GM12892 (cell line): ENCODE measurements around the gene CDK5.
A peak's percentile ranks its signal among the peaks of the same experiment; 100 is the strongest.

Experiments
- DNase-seq: peaks from one replicate; pipeline ENCODE4 v3.0.0; 2011; ENCODE audit not compliant: insufficient read length
- FAIRE-seq: peaks from 2 replicates; lab custom pipeline; 2011; peaks lifted over from hg19 to GRCh38; lab: Jason Lieb, UNC
- POLR2A ChIP-seq: IDR thresholded peaks from 2 replicates; pipeline ENCODE4 v1.6.1; 2011; ENCODE audit warnings: low read depth, low read length, control low read depth
- POLR2AphosphoS5 ChIP-seq: IDR thresholded peaks from 2 replicates; pipeline ENCODE4 v1.6.1; 2011; ENCODE audit warnings: low read depth, low read length, control low read depth
- TAF1 ChIP-seq: IDR thresholded peaks from 2 replicates; pipeline ENCODE4 v1.6.1; 2011; ENCODE audit warnings: low read depth, mild to moderate bottlenecking, control low read depth, low read length, borderline replicate concordance

The CDK5 gene

DNA sequence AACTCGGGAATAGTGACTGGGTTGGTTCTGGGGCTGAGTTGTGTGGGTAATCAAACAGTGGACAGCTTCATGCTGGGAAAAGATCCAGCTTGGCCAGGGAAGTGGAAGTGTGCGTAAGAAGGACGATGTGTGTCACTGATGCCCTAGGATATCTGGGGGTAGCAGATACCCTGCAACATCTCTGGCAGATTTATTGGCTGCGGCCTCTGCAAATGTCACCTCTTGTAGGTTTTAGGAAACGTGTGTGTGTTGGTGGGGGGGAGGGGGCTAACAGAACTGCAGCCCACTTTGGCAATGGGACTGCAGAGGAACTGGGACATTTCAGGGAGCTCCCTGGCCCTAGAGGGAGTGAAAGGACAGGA lies 27.6 kb upstream of the CDK5 start:
- no peak for DNase-seq
- no peak for FAIRE-seq
- TF ChIP-seq POLR2AphosphoS5 (no peak), POLR2A (no peak), TAF1 (no peak)

DNA sequence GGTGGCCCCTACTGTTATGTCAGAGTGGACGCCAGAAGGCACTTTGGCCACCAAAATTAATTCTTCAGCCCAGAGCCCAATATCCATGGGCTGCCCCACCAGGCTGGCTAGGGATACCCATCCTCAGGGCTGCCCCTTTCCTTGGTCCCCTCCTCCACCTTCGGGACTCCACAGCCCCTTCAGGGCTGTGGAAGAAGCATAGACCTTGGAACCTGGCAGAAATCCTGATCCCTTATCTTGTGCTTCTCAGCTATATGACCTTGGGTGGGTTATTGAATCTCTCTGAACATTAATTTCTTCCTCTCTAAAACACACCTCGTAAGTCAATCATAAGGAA lies 26.1 kb upstream of the CDK5 start:
- TF ChIP-seq POLR2A (no peak), POLR2AphosphoS5 (no peak), TAF1 (no peak)
- no peak for DNase-seq
- FAIRE-seq: no peak

DNA sequence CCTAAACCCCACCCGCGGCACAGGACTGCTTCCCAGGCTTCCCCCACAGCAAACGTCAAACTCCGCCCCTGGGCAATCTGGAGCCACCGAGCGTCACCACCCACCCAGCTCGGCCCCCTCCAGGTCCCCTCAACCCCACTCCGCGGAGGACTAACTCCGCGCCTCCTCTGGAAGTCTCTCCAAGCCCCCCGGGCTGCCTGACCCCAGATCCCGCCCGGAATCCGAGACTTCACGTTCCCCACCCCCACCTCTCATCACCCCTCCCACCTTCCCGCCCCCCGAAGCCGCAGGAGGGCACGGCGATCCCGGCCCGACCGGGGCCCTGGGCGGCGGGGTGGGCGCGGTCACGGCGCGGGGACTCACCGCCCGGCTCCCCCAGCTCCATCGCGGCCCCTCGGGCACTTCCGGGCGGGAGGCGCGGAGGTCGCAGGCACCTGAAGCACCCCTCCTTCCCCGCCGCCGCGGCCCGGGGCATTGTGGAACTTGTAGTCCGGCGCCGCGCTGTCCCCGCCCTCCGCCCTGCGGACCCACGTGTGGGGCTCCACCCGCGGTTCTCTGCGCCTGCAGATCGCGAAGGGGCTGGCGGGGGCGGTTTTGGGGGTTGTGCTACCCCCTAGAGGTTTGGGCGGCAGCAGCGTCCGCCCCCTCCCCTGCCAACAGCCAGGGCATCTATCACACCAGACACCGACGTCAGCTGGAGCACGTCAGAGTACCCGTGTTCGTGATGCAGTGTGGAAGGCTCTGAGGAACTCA lies 25.6 kb upstream of the CDK5 start, which contains the start of gene TMUB1:
Gene TMUB1 (minus strand): TSS at position 423 of the 753 bp plus-strand sequence. CDS start 930 bp downstream, outside the sequence.
- peak; percentile 77 for FAIRE-seq
- DNase-seq: peak; percentile 83

DNA sequence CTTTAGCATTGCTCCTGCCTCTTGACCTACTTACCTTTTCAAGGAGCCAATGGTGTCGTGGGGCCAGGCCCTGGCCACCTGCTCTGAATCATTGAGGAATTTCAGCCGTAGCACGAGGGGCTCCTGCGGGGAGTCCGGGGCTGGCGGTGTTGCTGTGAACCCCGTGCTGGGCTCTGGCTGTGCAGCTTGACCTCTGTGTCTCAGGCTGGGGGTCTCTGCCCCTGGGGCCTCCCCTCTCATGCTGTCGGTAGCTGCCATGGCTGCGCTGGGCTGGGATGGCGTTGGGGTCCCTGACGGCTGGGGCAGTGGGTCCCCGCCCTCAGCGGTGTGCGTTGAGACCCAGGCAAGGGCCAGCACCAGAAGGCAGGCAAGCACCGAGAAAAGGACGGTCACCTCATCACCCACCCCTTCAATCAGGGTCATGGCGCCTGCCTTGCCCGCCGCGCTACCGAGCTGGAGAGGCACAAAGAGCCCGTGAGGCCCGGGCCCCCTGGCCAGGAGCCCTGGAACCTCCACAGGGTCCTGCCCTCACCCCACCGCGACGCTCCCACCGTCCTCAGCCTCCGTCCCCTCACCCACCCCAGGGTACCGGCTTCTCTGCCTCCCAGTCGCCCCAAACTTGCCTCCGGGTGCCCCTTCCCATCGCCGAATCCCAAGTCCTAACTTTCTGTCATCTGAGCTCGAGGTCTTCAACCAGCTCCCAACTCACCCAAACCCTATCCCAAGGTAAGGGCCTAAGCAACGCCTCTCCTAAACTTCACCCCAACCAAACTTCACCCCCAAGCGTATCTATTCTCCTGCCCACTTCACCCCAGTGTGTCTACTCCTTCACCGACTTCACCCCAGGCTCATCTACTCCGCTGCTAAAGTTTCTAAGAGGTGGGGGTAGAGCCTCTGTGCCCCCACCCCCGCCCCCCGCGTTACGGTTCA lies 24.7 kb upstream of the CDK5 start:
- TF ChIP-seq TAF1 (no peak), POLR2A (no peak), POLR2AphosphoS5 (no peak)
- FAIRE-seq (no peak), DNase-seq (no peak)

More for the DNA sequence above, 25.6 kb upstream of the CDK5 start, which contains the start of gene TMUB1:
- TF ChIP-seq POLR2AphosphoS5: no peak
- no peak; the same call in 1 of the 2 replicates for TF ChIP-seq POLR2A
- TF ChIP-seq TAF1: no peak

DNA sequence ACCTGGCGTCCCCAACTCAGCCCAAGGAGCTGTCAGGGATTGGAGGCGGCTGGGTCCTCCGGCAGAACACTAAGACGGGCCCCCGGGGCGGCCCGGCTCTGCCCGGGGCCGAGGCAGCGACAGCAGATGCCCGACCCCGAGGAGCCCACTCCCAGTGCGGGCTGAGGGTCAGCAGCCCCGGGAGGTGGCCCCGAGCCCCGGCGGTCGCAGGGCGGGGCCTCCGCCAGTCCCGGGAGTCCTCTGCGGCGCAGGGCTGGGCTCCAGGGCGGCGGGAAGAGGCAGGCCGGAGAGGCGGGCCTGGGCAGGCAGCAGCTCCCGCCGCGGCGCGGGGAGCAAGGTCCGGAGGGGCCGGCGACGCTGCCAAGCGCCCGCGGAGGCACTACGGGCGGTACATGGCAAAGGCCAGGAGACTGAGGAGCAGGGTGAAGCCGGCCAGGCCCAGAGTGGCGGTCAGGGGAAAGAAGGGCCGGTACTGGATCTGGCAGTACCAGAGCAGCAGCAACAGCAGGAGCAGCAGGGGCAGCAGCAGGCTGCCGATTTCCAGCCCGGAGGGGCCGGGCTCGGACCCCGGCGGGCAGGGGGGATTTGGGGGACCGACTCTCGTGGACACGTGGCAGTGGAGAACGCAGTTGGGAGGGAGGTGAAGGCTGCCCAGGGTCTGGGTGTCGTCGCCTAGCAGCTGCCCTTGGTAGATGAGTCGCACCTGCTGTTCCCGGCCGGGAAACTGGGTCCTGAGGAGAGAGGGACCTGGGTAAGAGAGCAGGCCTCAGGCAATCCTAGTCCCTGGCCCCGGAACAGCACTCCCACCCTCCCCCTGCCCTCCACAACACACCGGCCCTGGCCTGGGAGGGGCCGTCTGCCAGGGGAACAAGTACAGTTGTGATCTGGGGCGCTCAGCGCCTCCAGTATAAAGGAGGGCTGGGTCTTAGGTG lies 23.7 kb upstream of the CDK5 start:
- DNase-seq (no peak), FAIRE-seq (no peak)
- no peak for TF ChIP-seq TAF1
- no peak for TF ChIP-seq POLR2A
- no peak for TF ChIP-seq POLR2AphosphoS5

DNA sequence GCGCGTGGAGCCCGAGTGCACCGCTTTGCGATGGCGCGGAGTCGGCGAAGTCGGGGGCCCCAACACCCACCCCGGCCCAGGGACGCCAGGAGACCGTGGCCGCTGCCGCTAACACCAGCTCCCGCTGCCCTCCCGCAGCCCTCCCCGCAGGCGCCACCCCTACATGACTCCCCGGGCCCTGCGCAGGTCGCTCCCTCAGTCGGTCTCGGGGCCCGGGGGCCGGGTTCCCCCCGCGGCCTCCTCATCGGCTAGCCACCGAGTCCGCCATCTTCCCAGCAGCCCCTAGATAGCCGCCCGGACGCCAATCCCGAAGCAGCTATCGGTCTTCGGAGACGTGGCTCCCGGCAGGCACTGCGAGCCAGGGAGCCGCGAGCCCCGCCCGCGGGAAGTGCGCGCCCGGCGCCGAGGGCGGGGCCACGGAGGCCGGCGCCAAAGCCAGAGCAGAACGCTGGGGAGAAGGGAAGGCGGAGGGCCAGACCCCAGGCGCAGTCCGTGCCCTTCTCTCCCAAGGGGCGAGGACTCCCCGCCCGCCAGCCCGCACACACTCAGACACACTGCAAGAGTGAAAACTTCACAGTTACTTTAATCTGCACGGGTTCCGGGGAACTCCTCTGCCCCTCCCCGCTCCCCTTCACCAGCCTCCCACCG lies 22.9 kb upstream of the CDK5 start, which contains the start of gene FASTK:
Gene FASTK (minus strand): TSS at position 288 of the 648 bp plus-strand sequence. CDS start 43 bp downstream, at position 245.
- TF ChIP-seq TAF1 (peak; percentile 87), POLR2A (peak; percentile 84; the same call in 1 of the 2 replicates), POLR2AphosphoS5 (peak; percentile 62; the same call in 1 of the 2 replicates)
- DNase-seq (peak; percentile 98), FAIRE-seq (peak; percentile 85)

DNA sequence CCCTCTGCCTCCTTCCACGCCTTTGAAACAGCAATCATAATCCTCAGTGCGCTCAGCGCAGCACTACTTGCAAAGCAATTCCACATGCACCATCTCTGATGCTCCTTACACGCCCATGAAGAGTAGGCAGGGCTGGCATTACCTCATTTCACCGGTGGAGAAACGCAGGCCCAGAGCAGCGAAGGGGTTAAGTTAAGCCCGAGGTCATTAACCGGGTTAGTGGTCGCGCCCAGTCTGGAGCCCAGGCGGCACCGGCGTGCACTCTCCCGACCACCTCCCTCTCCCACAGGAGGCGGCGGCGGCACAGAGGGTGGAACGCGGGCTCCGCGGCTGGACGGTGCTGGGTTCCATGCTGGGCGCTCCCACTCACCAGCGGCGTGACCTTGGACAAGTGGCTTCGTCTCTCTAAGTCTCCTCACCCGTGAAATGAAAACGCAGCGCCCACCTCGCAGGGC lies 22.4 kb upstream of the CDK5 start:
- DNase-seq (no peak), FAIRE-seq (no peak)
- no peak for TF ChIP-seq POLR2AphosphoS5
- TF ChIP-seq POLR2A: no peak
- no peak for TF ChIP-seq TAF1

DNA sequence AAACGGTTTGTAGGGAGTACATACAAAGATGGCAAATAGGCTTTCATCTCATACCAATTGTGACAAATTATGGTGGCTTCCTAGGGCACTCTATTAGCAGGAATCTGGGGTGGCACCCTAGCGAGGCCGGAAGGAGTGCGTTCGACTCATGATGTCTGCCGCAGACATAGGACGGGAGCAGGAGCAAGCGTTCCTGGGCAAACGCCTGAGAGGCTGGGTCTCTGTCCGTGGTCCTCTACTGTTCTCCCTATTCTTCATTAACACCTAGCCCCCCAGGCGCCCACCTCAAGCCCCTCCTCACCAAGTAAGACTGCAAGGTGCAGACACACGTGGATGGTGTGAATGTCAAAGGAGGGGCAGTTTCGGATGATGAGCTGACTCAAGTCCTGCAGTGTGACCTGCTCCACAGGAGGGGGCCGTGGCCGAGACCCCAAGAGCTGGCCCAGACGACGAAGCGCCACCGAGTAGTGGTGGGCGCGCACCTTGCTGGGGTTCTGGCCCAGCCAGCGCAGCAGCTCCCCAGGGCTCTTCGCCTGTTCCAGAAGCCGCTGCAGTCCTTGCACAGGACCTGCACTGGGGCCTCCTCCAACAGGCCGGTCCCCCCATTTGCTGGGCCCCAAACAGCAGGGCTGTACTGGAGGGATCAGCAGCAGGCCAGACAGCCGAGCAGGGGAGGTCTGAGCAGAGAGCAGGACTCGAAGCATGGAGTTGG lies 21.7 kb upstream of the CDK5 start:
- DNase-seq: no peak
- FAIRE-seq: no peak
- TF ChIP-seq TAF1: no peak
- TF ChIP-seq POLR2A: no peak; the same call in 1 of the 2 replicates
- no peak for TF ChIP-seq POLR2AphosphoS5

DNA sequence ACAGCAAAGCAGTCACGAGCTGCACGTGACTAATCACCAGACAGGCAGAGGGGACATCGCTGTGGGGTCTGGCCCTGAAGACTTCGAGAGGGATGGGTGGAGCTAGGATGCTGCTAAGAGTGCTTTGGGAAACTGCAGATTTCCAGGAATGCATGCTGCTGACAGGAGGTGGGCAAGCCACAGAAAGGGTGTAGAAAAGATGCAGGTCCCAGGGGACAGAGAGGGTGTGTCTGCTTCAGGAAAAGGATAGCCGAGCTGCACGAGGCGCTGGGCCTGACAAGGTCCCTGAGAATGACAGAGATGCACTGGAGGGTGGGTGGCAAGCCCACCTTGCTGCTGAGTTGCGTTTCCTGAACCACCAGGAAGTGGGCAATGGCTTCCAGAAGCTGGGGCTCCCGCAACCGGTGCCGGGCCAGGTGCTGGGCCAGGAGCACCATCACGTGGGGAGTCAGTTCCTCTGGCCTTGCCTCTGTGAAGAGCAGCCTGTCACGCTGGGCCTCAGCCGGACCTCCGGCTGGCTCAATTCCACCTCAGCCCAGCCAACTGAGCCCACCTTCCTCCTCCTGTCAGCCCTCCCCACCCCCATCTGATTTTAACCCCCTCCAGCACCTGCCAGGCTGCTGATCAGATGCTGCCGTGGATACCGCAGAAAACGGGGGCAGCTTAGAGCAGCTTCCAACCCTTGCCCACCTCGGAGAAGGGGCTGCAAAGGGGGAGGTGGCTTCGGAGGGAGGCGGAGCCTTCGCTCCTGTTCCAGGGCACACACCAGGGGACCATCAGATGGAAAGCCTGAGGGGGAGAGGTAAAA lies 20.7 kb upstream of the CDK5 start:
- FAIRE-seq: no peak
- no peak for DNase-seq
- TF ChIP-seq POLR2A (peak; percentile 21; the same call in 1 of the 2 replicates), TAF1 (no peak), POLR2AphosphoS5 (peak; percentile 52; the same call in 1 of the 2 replicates)
